GM18519 (cell line): ENCODE data around the gene SLC4A2.

Experiments
- ATAC-seq: cut with Tn5 transposase; IDR thresholded peaks from one replicate; pipeline ENCODE4 v1.9.1; 2021; ENCODE audit warnings: mild to moderate bottlenecking, moderate library complexity; ENCODE audit not compliant: unreplicated experiment, low FRiP score

Gene SLC4A2

DNA sequence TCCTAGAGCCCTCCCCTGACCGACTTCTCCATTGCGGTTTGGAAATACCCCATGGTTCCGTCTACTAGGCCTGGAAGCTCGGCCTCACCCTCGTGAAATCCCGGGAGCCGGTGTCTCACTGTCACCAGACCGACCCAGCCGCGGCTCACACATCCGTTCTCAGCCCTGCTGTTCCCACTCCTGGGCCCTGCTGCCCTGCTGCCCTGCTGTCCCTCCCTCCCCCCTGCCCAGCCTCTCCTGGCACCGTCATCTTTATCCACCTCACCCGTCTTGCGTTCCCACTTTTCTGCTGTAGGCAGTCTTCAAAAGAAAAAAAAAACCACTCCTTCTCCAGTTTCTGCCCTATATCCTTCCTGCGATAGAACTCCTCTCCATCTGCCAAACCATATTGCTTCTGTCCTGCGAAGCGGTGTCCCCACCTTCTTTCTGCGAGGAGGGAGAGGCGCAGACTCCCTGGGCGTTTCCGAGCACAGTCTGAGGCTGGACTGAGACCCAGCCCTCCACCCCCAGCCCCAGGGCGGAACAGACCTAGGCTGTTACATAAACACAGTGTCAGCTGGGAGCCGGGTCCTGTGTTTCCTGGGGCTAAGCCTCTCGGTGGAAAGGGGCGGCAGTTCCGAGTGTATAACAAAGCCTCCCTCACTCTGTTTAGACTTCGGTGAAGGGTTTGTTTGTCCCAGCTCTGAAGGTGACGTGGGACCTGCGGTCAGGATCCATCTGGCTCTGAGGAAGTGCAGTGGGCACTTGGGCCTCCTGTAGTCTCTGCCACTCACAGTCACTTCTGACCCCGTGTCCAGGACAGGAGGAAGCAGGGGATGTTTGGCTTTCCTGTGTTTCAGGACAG is 29.7 kb downstream of the SLC4A2 start:
- no peak for ATAC-seq

DNA sequence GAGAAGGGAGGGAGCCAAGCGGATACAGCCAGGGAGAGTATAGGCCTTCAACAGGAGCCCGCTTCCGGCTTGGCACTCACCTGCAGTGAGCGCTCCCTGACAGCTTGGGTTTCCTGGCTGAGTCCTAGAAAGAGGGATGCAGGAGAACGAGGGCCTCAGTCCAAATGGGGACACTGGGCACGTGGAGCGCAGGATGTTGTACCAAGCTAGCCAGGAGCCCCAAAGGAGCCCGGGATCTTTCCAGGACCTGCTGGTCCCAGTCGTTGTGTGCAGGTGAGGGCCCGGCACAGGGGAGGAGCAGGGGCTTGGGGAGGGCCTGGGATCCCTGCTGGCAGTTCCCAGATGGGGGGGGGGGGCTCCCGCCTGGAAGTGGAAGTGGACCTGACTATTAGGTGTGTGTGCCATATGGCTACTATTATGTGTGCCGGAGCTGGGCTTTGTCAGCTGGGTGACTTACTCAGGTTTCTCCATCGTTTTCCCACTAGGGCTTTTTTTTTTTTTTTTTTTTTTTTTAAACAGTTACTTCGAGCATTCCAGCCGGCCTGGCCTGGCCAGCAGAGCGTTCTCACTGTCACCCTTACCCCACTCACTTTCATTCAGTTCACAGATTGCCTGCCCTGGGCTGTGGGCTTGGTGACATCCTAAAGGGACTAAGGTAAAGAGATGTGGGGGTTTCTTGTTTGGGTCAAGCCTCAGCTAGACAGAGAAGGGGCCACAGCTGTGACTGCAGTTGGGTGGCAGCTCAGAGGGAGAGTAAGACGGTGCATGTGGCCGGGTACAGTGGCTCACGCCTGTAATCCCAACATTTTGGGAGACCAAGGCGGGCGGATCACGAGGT is 30.7 kb downstream of the SLC4A2 start:
- no peak for ATAC-seq

DNA sequence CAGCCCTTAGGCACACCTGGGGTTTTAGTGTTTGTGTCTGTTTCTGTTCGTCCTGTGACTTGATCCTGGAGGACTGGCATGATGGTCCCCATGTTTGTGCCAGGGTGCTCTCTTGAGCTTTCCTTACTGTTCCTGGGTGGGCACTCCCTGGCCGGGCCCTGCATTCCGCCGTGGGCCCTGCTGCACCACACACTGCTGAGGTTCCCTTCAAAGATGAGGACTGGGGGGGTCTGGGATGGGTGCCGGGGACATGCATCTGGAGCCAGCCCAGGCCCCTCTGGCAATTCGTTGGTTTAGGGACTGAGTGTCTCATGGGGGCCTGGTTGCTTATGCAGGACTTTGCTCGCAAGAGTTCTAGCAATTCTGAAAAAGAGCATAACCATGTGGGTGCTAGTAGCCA is 31.6 kb downstream of the SLC4A2 start:
- ATAC-seq = no peak

DNA sequence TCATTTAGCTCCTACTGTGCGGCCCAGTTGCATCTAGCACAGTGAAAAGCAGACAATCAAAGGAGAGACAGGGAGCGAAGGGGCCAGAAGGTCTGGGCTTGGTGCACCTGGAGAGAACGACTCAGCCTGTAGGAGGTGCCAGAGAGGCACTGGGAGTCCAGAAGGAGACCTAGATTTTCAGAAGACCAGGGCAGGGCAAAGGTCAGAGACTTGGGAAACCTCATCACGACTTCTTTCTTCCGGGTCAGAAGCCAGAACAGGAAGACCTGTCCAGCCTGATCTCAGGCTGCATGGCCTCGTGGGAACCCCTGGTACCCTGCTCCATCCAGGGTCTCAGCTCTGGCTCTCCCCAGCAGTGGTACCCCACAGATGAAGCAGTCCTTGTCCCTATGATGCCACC is 32.0 kb downstream of the SLC4A2 start:
- no peak for ATAC-seq

DNA sequence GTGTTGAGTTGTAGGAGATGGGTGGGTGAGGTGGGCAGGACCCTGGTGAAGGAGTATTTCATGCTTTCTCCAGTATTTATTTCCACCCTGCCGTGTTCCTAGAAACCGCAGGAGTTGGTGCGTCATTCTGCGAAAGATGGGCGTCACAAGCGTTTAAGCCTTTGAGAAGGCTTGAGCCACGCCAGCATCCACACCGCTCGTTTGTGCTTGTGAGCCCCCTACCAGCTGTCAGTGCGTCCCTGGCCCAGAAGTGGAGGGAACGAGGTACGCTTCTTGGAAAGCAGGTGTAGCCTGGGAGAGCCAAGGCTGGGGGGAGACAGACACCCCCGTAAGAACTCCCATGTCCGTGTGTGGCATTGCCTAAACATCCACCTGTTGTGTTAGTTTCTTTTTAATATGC is 32.6 kb downstream of the SLC4A2 start:
- ATAC-seq = no peak

DNA sequence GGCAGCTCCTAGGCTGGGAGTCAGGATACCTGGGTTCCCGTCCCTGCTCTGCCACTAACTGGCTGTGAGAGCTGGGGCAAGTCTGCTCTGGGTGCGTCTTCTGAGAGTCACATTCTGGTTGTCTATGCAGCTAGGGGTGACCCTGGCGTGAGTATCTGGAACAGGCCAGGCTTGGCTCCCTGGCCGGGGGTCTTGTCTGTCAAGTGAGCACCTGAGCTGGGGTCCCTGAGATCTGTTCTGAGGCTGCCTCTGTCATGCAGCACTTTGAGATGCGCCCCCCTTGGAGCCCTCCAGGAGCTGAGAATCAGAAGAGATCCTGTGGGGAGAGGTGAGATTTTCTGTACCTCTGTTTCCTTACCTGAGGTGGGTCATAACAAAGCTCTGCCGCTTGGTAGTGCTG is 34.4 kb downstream of the SLC4A2 start:
- no peak for ATAC-seq

DNA sequence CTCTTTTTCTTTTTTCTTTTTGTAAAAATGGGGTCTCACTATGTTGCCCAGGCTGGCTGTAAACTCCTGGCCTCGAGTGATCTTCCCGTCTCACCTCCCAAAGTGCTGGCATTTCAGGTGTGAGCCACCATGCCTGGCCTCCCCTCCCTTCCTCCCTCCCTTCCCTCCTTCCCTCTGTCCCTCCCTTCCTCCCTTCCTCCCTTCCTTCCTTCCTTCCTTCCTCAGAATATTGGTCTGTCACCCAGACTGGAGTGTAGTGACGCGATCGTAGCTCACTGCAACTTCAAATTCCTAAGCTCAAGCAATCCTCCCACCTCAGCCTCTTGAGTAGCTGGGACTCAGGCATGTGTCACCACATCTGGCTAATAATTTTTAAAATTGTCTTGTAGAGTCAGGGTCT is 35.3 kb downstream of the SLC4A2 start:
- ATAC-seq = no peak

DNA sequence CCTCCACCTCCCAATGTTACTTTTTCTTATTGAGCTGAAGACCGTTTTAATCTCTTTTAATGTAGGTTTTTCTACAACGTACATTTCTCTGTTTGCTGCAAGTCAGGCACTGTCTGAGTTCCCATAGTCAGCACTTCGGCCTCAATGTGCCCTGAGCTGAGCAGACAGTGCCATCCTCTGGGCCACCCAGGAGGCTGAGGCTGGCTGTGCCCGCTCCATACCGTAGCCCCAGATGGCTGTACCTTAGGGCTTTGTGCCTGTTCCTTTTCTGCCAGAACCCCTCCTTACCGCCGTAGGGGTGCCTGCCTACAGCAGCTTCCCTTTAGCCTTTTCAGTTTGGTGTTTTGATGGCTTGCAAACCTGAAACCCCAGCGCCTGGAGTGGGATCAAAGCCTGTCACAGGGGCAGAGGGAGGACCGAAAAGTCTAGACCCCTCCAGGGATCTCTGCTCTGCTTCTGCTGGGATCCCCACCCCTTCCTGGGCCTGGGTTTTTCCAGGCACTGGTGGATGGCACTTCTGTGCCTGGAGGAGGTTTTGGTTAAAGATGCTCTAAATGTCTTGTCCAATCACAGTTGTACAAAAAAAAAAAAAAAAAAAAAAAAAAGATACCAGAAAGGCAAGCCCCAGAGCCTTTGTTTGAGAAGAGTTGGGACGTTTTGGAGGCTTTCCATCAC is 35.9 kb downstream of the SLC4A2 start:
- no peak for ATAC-seq

DNA sequence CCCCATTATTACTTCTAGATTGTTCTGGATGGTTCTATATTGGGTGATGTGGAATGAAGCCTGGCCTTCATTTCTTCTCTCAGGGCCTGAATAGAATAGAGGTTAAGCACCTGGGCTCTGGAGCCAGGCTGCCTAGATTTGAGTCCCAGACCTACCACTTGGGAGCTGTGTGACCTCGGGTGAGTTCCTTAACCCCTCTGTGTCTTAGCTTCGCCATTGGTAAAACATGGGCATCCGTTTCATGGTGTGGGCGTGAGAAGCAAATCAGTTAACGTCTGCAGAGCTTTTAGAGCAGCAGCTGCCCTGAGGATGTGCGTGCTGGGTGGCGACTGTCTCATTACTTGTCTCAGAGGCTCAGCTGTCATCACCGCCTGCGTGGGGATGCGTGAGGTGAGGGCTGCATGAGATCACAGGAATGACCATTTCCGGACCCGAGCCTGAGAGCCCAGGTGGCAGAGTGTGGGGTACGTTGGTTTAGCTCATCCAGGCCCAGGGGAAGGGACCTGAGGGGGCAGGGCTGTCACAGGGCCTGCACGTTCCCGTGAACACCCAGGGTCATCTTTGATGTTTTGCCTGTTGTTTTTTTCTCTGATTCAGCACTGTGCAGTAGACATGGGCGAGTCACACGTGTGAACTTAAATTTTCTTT is 36.6 kb downstream of the SLC4A2 start:
- ATAC-seq = no peak

DNA sequence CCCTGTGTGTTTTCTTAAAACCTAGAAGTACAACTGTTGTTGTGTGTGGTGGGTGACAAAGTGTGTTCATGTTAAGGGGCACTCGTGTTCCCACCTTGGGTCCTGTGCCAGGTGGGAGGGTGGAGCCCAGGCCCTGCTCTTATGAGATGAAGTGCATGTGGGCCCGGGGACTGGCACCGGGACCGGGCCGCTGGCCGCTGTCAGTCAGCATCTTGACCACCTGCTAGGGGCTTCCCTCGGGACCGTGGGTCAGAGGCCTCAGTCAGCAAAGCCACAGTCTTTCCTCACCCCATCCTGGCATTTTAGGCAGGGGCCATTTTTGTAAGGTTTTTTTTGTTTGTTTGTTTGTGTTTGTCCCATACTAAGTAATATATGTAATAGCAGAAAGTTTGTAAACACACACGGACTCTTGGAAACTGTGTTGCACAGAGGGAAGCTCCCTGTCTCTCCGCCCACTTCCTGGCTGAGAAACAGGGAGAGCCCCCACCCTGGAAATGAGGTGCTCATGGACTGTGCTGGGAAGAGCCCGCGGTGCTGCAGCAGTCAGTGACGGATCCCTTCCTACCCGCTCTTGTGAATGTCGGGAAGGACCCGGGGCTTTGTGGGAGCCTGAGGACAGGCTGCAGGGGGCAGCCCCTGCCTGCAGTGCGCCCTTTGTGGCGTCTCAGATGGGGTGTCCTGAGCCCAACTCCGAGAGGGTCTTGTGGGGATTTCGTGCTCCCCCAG is 40.3 kb downstream of the SLC4A2 start:
- ATAC-seq = no peak

DNA sequence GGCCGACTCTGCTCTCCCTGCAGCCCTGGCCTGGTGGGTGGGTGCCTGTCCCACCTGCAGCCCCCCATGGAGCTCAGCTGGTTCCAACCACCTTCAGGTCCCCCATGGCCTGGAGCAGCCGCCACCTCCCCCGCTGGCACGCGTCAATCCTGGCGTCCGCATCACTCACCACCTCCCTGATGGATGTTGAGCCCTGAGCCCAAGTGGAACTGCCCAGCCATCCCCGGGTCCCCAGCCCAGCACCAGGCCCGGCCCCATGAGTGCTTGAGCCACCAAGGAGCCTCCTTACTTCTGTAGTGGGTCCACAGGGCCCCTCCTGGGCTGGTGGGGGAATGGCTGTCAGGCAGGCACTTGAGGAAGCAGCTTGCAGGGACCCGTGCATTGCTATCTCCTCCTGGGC is 41.5 kb downstream of the SLC4A2 start:
- no peak for ATAC-seq

DNA sequence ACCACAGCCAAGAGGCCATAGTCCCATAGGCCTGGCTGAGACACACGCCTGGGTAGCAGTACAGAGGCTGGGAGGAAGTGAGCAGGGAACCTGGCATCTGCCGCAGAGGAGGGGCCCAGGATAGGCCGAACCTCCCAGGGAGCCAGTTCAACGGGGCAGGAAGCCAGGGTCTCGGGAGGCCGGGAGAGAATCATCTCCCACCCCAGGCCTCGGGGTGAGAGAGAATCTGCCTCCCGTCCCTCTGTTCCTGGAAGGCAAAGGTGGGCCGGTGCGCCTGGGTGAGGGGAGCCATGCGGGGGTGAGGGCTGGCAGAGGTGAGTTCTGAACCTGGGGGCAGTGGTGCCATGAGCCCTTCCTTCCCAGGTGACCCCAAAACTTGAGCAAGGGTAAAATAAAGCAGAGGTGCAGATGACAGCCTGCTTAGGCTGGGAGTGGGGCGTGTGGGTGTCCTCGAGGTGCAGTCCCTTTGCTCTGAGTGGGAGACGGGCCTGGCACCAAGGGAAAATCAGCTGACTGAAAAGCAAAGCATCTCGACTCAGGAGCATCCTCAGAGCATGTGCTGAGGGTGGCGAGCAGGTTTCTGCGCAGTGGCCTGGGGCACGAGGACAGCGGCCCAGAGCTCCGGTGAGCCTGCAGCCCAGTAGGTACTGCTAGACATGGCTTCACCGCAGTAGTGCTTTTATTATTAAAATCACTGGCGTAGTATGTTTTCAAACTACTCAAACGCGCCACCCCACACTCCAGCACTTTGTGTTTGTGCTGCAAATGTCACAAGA is 42.4 kb downstream of the SLC4A2 start:
- ATAC-seq = no peak

DNA sequence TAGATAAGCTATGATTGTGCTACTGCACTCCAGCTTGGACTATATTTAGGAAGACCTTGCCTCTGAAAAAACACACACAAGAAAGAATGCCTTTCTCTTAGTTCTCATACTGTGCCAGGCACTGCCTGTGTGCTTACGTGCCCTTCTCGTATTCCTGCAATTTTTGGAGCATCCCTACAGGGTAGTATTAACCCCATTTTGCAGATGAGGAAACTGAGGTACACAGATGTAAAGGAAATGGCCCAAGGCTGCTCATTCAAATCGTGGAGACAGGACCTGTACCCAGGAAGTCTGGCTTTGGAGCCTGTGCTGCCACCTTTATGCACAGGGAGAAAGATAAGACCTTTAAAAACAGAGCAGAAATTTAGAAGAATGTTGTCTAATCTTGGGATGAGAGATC is 43.6 kb downstream of the SLC4A2 start:
- no peak for ATAC-seq

DNA sequence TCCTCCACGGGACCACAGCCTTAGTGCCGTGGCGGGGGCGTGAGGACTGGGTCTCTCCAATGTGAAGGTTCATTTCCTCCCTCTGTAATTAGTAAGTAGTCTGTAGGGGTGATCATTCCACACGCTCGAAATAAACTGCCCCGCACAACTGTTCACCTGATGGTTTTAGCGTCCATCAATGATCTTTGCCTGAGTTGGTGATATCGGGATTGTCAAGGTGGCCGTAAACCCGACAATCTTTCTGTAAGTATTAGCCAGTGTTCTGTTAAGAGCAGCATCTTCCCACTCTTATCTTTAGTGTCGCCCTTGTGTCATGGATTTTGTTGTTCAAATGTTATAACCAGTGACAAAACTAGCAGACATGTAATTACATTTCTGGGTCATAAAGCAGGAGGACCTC is 44.6 kb downstream of the SLC4A2 start:
- no peak for ATAC-seq

DNA sequence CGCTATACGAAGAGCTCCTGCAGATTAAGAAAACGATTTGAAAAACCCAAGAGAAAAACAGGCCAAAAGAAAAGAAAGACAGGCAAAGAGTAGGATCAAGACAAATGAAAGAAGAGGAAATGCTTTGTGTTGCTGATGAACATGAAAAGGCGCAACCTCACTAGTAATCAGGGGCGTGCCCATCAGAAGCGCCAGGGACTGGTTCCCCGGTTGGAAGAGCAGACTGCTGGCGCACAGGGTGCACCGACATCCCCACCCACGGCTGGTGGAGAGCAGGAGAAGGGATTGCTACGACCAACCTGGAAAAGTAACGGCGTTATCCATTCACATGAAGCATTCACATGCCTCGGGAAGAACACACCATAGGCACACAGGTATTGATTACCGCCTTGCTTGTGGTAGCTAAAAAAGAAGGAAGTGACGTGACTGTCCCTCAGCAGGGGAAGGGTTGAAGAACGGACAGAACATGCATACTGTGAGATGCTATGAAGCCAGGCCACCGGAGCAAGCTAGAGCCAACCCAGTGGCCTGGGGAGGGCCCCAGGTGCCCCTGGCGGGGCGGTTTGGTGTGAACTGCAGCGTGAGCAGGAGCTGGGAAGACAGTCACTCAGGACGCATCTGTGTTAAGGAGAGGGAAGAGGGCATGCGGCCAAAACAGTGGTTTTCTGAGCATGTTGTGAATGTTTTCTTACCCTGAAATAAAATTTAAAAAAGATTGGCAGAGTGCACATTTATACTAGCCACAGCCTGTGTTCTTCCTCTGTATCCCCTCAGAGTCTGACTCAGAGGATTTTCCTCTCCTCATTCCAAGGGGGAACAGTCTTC is 45.2 kb downstream of the SLC4A2 start:
- no peak for ATAC-seq

DNA sequence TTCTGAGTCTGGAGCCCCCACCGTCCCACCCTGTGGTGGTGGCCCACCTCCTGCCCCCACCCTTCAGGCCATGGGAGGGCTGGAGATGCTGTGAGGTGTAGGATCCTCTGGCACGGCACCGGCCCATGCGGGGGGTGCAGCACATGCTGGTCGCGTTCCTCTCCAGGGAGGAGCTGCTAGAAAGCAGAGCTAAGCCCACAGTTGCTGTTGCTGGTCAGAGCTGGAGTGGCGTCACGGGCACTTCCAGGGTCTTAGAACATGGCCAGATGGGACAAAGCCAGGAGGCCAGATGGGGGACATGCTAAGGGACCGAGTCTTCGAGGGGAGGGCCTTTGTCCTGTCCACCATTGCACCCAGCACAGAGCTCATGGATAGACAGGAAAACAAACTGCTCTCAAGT is 48.5 kb downstream of the SLC4A2 start:
- no peak for ATAC-seq

DNA sequence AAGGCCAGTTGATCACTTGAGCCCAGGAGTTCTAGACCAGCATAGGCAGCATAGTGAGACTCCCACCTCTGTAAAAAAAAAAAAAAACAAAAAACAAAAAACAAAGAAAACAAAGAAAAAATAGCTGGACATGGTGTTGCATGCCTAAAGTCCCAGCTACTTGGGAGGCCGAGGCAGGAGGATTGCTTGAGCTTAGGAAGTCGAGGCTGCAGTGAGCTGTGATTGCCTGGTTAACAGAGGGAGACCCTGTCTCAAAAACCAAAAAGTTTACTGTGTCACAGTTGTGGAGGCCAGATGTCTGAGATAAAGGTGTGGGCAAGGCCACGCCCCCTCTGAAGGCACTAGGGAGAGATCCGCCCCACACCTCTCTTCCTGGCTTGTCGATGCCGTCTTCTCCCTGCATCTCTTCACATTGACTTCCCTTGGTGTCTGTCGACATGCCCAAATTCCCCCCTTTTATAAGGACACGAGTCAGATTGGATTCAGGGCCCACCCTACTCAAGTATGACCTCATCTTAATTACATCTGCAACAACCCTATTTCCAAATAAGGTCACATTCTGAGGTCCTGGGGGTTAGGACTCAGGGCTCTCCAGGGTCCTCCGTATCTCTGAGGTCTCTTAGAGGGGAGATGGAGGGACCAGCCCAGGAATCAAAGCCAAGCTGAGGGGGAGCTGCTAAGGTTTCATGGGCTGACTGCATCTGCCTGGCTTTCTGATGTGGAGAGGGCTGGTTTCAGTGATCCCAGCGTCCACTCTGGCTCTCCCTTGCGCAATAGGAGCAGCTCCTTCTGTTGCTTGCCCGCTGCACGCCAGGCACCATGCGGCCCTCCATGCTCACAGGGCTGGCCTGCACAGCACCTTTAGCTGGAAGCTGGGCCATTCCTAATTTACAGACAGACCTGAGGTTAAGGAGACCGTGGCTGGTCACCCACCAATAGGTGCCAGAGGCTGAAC is 50.0 kb downstream of the SLC4A2 start:
- ATAC-seq = no peak
